ENCODE results near the gene SMARCD3. TPM values are rescaled to one million over a fixed set of nuclear protein-coding genes. Genes with fewer than 3 reads are reported as not detected.

The SMARCD3 gene
- total RNA-seq, 2 donors from 2014 or later: 2.4 to 10.0 TPM

DNA sequence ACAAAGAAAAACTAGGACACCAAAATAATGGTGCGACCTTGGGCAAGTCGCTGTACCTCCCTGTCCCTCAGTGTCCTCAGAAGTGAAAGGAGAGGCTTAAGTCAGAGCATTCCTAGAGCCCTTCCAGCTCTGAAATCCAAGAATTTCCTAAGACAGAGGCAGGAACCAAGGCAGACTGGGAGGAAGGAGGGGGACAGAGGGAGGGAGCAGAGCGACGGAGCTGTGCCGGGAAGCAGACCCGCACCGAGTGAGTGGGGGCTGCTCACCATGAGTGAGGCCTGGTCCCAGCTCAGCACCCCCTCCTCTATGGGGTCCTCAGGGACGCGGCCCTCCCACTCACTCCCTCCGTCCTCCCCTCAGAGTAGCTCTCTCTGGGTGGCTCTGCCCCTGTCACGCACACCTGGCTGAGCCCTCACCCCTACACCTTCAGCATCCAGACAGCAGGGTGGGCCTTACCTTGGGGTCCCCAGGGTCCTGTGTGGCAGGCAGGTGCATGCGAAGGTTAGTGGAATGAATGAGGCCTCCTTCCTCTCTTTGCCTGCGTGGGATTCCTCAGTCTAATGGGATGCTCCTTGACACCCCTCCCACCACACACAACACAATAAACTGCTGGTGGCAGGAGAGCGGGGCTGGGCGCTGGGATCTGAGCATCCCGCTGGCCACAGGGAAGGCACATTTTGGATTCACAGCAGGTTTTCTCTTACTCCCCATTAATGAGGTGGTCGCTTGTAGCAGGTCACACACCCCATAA lies 4.6 kb upstream of the SMARCD3 start:
- ATAC-seq: no peak
- peaks cover 0 to 8% of the 10 kb centered on the region in 2 donors for H3K36me3 Mint-ChIP-seq

DNA sequence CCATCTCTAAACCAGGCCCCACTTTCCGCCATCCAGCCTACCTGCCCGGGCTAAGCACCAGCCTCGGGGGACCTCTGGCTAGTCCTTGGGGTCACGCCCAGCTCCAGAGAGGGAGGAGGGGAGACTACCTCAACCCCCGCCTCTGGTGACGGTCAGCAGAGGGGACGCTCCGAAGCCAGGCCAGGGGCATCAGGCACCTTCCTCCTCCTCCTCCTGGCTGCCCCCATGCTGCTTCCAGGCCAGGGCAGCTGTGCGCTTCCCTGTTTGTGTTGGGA lies 4.0 kb upstream of the SMARCD3 start:
- ATAC-seq: no peak
- peaks cover 0 to 8% of the 10 kb centered on the region in 2 donors for H3K36me3 Mint-ChIP-seq
- DNase-seq (ENCODE audit: low spot score in 2 of 2): no peak
- no peak overlapping the region for H3K27ac Mint-ChIP-seq
- no peaks in the 10 kb centered on the region for H3K9me3 Mint-ChIP-seq

More for the DNA sequence above, 4.6 kb upstream of the SMARCD3 start:
- Mint-ChIP-seq H3K9me3 (no peaks in the 10 kb centered on the region), H3K27ac (no peak overlapping the region)
- no peak for DNase-seq (ENCODE audit: low spot score in 2 of 2)

DNA sequence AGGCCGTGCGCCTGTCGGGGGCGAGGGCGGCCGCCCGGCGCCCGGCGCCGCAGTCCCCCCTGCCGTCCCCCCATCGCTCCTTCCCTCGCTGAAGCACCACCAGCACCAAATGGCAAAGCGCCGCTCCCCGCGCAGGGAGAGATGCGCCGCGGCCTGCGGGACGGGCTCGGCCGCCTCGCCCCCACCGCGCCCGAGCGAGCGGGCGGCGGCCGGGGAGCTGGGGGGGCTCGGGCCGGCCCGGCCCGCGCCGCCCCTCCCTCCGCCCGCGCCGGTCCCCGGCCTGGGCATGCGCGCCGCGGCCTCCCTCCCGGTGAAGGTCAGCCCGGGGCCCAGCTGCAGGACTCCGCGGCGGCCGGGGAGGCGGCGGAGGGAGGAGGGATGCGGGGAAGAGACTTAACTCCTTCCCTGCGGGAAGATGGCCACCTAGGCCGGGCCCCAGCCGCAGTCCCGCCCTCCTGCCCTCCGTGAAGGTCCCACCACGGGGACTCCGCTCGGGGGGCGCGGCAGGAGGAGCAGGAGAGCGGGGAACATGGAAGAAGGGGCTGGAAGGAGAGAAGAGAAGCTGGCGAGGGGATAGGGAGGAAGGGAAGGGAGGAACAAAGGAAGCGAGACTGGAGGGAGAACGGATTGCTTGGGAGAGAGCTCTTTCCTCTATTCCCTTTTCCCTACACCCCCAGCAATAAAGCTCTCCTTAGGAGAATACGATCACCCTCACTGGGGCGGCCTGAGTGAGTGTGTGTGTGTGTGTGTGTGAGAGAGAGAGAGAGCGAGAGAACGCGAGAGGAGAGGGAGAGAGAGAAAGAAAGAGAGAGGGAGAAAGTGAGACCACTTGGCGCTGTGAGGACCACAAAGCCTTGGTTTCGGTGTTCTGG lies 3.4 kb upstream of the SMARCD3 start:
- H3K9me3 Mint-ChIP-seq: no peaks in the 10 kb centered on the region
- peaks cover 0 to 8% of the 10 kb centered on the region in 2 donors for H3K36me3 Mint-ChIP-seq
- H3K27ac Mint-ChIP-seq: no peak overlapping the region
- ATAC-seq (no peak), DNase-seq (ENCODE audit: low spot score in 2 of 2) (no peak)

DNA sequence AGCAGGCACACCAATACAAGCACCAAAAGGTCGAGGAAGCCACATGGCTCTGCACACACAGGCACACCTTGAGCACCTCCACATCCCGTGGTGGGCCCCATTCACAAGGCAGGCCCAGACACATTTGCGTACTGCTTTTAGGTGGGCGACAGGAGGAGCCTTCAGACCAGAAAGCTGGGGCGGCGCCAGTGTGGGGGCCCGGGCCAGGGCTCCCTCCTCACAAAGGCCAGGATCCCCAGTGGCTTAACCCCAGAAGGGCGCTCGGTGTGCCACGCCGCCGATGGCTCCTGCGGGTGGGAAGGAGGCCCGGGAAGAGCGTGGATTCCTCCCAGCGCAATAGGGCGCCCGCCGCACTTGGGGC lies 2.8 kb upstream of the SMARCD3 start:
- no peaks in the 10 kb centered on the region for H3K9me3 Mint-ChIP-seq
- ATAC-seq (no peak), DNase-seq (ENCODE audit: low spot score in 2 of 2) (no peak)
- H3K36me3 Mint-ChIP-seq: peaks cover 0 to 8% of the 10 kb centered on the region in 2 donors
- H3K27ac Mint-ChIP-seq: no peak overlapping the region

DNA sequence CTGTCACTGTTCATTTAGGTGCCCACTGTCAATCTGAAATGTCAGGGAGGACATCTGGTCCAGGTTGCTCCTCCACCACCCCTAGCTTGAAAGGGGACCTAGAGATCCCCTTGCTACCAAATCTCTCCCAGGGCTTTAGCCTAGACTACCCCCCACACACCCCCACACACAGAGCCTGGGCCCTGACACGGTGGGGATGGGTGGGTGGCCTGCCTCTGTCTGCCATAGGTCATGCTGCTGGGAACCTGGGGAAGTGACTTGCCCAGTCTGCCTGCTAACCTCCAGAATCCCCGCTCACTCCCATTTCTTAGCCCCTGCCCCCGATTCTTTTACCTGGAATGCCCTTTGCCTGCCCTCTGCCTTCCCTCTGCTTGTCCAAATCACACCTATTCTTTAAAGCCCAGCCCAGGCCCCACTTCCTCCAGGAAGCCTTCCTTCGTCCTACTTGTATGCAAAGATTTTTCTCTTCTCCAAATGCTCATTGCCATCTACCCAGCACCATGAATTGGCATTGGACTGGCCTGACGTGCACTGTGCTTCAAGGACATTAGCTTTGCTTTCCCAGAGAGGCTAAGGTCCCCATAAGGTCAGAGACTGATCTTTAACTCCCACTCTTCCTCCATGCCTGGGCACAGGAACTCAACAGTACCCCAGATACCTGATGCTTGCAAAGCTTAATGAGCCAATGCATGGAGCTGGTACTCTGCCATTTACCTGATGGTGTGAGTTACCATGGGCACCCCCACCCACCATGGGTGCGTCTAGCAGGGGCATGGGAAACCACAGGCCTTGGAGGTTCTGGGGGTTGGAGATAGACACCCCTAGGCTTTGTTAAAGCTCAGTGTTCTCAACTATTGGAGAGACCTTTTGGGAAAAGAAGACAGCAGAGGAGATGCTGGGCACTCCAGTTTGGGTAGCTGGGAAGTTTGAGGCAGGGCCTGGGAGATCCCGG lies 2.0 kb upstream of the SMARCD3 start:
- no peak overlapping the region for H3K27ac Mint-ChIP-seq

DNA sequence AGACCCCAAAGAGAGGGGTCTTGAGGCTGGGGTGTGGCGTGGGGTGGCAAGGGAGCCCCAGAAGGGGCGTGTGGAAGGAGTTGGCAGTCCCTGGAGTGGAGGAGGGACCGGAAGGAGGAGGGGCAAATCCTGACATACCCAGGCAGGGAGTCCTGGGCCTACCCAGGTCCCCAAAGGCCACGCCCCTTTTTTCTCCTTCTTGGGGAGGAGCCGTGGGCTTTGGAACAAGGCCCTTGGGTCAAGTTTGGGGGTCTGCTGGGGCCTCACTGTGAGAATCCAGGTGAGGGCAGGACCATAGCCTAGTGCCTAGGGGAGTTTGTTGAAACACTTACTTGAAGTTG lies 1.2 kb upstream of the SMARCD3 start:
- ATAC-seq (no peak), DNase-seq (ENCODE audit: low spot score in 2 of 2) (no peak)
- no peak overlapping the region for H3K27ac Mint-ChIP-seq
- peaks cover 0 to 8% of the 10 kb centered on the region in 2 donors for H3K36me3 Mint-ChIP-seq
- H3K9me3 Mint-ChIP-seq: no peaks in the 10 kb centered on the region

More for the DNA sequence above, 2.0 kb upstream of the SMARCD3 start:
- no peaks in the 10 kb centered on the region for H3K9me3 Mint-ChIP-seq
- ATAC-seq: no peak
- DNase-seq (ENCODE audit: low spot score in 2 of 2): no peak
- peaks cover 0 to 8% of the 10 kb centered on the region in 2 donors for H3K36me3 Mint-ChIP-seq

DNA sequence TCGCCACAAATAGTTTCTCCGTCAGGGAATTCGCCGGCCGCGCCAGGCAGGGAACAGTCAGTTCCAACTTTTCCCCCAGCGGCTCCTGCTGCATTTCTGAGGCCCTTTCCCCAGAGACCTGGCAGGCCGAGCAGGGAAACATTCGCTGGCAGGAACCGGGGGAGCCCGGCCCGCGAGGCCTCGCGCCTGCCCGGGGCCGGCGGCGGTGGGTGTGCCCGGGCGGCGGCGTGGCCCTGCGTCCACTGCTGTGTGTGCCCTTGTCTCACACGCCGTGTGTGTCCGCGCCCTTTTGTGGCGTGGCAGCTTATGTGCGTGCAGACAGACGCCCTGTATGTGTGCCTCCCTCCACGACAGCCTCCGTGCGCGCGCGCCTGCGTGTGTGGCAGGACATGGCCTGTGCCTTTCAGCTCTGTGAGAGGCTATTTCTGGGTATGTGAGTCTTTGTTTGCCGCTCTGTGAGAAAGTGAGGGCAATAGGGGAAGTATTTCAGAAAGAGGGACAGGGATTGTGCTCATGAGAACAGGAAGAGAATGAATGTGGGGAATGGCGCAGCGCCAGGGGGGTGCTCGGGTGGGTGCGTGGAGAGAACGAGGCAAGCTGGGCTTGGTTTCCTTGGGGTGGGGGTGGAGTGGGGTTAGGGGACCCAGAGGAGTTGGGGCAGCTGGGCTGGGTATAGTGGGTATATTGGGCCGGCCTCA lies 689 bp upstream of the SMARCD3 start:
- peak in 1 of 2 donors; percentile 12 for ATAC-seq
- Mint-ChIP-seq H3K36me3 (peaks cover 0 to 8% of the 10 kb centered on the region in 2 donors), H3K27ac (no peak overlapping the region), H3K9me3 (no peaks in the 10 kb centered on the region)
- peak in 1 of 2 donors; percentile 42 for DNase-seq (ENCODE audit: low spot score in 2 of 2)

DNA sequence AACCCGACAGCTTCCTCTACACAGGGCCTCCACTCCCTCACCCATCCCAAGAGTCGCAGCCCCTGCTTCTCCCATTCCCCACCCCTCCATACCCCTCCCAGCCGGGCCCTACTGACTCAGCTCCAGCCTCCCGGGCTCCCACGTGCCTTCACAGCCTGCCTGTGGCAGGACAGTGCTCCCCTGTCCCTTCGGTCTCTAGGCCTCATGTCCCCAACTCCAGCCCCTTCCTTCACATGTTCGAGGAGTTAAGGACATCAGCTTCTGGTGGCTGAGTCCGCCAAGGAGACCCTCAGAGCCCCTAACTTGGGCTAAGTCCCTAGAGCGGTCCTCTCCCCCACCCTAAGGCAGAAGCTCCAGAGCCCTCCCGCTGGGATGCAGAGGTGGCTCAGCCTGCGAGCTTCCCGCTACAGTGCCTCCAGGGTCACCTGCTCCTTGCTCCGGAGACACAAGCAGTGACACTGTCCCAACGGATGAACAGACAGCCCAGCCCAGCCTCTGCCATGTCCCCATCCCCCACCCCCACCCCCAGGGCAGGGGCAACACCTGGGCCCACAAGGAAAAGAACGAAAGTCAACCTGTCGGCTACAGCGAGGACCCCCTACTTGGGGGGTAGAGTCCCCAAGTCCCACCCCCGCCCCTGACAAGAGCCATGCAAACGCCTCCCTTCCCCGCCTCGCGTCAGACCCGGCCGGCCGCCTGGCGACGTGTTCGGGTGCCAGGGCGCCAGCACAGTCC lies 716 bp downstream of the SMARCD3 start:
- Mint-ChIP-seq H3K36me3 (peaks cover 0 to 8% of the 10 kb centered on the region in 2 donors), H3K9me3 (no peaks in the 10 kb centered on the region), H3K27ac (no peak overlapping the region)
- ATAC-seq (no peak), DNase-seq (ENCODE audit: low spot score in 2 of 2) (no peak)

DNA sequence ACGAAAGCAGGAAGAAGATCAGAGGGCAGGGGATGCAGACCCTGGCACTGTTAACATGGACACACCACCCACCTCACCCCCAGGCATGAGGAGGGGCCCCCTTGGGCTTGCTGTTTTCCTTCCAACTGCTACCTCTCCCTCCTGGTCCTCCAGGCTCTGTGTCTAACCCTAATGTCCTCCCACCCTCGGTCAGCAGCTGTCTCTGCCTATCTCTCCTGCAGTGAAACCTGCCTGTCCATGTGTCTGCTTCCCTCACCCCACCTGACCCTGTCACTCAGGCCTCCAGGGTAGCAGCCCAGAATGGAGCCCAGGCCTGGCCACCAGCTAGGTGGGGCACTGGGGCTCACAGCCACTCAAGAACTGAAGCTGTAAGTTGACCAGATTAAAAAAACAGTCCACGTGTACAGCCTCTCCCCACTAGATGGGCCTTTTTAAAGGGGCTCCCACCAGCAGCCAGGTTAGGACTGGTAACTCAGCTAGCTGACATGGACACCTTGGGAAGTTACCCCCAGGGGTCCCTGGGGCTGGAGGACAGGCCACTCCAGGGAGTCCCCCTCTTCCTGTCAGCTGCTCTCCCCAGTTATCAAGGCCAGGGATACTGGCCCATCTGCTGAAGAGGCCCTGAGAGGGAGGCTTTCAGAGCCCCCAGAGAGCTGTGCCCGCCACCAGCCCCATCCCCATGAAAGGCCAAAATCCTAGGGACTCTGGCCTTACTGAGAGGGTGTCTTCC lies 1.5 kb downstream of the SMARCD3 start:
- H3K36me3 Mint-ChIP-seq: peaks cover 0 to 8% of the 10 kb centered on the region in 2 donors
- H3K9me3 Mint-ChIP-seq: no peaks in the 10 kb centered on the region
- ATAC-seq: no peak
- no peak overlapping the region for H3K27ac Mint-ChIP-seq
- DNase-seq (ENCODE audit: low spot score in 2 of 2): no peak

DNA sequence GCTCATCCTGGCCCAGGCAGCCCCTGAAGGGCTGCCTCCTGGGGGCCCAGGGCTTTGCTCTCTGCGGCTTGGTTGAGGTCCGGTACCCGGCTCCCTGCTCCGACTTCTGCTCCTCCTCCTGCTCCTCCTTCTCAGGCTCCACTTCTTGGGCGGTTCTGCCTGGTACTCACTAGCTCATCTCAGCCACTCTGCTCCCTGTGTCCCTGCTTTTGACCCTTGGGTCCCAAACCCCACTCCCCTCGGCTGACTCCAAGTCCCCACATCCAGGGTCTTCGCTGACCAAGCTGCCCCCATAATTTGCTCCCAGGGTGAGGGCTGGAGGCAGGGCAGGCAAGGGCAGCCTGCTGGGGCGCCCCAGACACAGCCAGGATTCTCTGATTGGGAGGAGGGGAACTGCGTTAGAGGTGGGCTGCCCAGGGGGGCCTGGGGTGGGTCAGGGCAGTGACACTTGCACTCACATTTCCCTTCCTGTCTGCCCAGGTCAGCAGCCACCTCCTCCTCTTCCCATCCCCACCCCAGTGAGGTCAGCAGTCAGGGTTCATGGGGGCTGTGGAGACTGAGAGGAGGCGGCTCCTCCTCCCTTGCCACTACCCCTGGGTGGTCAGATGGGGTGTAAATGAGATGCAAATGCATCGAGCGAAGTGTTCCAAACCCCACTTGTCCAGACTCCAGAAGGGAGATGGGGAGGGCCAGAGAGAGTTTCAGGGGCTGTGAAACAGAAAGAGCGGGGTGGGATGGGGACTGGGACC lies 2.2 kb downstream of the SMARCD3 start:
- no peaks in the 10 kb centered on the region for H3K9me3 Mint-ChIP-seq
- DNase-seq (ENCODE audit: low spot score in 2 of 2) (no peak), ATAC-seq (no peak)
- no peak overlapping the region for H3K27ac Mint-ChIP-seq
- peaks cover 0 to 8% of the 10 kb centered on the region in 2 donors for H3K36me3 Mint-ChIP-seq

DNA sequence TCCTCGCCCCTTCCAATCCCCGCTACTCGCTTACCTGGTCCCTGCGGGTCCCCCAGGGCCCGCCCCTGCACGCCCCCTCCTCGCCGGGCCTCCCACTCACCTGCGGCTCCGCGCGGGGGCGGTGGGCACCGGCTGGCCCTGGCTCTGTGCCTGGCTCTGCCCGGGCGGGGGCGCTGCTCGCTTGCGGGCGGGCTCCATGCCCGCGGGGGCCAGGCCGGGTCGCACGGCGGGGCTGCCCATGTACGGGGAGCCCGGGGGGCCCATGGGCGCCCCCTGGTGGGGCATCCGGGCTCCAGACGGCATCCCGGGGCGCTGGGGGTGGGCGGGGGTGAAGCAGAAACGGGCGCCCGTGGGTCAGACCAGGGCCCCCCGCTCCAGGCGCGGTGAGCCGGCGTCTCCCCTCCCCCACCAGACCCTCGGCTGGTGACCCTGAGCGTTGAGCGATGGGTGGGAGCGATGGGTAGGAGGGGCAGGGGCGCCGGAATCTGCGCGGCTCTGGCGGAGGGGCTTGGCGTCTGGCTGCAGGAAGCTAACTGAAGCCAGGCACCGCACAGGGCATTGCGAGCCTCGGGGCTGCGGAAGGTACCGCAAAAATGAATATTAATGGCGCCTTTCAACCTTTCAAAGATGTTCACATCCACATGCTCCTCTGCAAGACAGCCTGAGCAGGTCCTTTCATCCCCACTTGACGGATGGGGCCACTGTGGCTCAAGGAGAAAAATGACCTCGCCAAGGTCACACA lies 3.0 kb downstream of the SMARCD3 start:
- ATAC-seq (peak; percentile 59 to 78), DNase-seq (ENCODE audit: low spot score in 2 of 2) (peak in 1 of 2 donors; percentile 79)
- Mint-ChIP-seq H3K27ac (no peak overlapping the region), H3K36me3 (peaks cover 0 to 1% of the 10 kb centered on the region in 2 donors), H3K9me3 (no peaks in the 10 kb centered on the region)

DNA sequence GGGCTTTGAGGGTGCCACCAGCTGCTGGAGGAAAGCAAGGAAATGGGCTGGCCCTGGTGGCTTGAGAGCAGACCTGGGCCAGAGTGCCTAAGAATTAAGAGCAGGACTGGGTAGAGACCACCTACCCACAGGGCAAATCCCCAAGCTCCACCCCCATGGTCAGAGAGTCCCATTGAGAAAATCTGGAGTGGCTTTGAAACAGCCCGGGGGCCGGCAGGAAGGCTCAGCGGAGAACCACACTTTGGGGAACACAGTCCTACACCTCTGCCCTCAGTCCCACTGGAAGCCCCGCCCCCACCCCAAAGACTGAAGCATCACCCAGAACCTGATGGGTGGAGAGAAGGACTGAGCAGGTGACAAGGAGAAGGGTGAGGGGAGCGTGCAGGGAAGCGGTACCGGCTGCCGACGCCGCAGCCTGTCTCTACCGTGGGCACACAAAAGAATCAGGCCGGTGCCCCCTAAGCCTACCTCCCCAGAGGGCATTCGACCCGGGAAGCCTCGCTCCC lies 3.6 kb downstream of the SMARCD3 start:
- Mint-ChIP-seq H3K27ac (peak overlapping the region in 1 of 2 donors; percentile 22), H3K9me3 (no peaks in the 10 kb centered on the region), H3K36me3 (no peaks in the 10 kb centered on the region)
- ATAC-seq: peak in 1 of 2 donors; percentile 9
- DNase-seq (ENCODE audit: low spot score in 2 of 2): no peak

DNA sequence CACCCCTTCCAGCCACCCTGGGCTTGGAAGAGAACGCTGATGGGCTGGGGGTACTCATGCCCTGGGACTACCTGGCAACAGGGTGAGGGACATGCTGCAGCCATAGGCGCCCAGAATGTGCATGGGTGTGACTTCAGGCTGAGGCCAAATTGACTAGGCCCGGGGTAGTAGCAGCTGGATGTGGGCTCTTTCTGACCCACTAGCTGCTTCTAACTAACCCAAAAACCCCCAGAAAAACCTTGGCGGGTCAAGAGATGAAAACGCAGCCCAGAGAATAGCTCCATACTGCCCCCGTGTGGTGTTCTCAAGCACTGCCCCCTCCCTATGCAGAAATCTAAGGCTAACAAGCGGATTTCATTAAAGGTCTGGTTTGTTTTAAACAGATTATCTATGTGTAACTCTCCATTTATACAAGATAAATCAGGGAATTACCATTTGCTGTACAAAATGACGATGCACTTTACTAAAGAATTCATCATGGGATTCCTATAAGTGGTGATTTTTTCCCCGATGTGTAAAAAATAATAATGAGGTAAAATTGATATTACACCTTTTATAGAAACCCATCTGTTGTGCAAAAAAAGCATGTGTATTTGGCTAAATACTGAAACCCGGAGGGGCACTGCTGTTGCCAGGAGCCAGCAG lies 4.2 kb downstream of the SMARCD3 start:
- H3K9me3 Mint-ChIP-seq: no peaks in the 10 kb centered on the region
- no peak overlapping the region for H3K27ac Mint-ChIP-seq
- no peaks in the 10 kb centered on the region for H3K36me3 Mint-ChIP-seq
- DNase-seq (ENCODE audit: low spot score in 2 of 2): peak in 1 of 2 donors; percentile 72
- ATAC-seq: peak; percentile 18 to 40
